GM19467 (cell line): ENCODE measurements around the gene GPR52.
"Not testable (repeated sequence)": the region's sequence is repeated elsewhere in the genome, so short reads cannot be mapped to it uniquely, and the experiment has no call there.

ENCODE experiments used
- ATAC-seq: cut with Tn5 transposase; IDR thresholded peaks from one replicate; pipeline ENCODE4 v1.9.1; 2021; ENCODE audit warnings: mild to moderate bottlenecking, moderate library complexity; ENCODE audit not compliant: unreplicated experiment

GPR52 gene, protein sequence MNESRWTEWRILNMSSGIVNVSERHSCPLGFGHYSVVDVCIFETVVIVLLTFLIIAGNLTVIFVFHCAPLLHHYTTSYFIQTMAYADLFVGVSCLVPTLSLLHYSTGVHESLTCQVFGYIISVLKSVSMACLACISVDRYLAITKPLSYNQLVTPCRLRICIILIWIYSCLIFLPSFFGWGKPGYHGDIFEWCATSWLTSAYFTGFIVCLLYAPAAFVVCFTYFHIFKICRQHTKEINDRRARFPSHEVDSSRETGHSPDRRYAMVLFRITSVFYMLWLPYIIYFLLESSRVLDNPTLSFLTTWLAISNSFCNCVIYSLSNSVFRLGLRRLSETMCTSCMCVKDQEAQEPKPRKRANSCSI

DNA sequence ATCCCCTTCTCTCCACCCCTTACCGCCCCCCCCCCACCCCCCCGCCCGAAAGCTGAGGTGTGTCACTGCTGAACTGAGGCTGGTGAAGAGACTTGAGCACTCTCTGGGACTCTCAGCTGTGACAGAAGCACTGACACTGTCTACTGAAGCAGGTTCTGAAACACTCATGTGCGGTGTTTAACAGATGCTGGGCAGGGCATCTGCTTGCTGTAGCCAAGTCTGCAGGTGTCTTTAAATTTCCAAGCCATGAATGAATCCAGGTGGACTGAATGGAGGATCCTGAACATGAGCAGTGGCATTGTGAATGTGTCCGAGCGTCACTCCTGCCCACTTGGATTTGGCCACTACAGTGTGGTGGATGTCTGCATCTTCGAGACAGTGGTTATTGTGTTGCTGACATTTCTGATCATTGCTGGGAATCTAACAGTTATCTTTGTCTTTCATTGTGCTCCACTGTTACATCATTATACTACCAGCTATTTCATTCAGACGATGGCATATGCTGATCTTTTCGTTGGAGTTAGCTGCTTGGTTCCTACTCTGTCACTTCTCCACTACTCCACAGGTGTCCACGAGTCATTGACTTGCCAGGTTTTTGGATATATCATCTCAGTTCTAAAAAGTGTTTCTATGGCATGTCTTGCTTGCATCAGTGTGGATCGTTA, at the start of gene GPR52:
GPR52 (plus strand) TSS at position 99 of the 665 bp plus-strand sequence; CDS start at position 247, 148 bp downstream.
- ATAC-seq: no peak

DNA sequence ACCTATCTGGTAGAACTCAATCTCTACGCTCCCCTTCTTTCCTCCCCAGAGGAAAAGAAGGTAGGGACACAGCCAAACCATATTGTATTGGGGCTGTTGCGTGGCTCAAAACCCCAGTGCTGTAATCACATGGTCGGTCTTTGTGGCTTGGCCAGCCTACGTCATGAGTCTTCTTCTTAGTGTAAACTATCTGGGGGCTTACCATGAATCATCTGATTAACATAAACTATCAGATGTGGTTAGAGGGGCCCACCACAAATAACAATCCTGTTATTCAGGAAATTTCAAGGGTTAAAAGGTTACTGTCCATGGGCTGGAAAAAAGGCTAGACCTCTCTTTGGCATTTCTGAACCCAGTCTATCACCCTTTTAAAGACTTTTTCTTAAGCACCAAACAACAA, 49.5 kb upstream of the GPR52 start:
- ATAC-seq: no peak

DNA sequence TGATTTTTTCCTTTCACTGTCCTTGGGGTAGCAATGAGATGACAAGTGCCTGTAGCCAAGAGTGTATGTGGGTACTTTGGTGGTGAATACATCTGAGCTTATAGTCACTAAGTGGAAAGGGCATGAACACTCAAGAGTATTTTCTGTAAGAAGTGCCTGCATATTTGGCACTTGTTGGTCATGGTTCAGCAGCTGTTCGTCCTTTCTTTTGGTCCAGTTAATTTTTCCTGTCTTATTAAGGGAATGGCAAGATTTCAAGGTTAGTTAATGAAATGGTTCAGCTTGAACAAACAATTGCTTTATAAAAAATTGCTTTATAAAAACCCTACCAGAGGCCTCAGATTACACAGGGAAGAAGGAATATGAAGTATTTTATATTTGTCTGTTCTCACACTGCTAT, 48.6 kb upstream of the GPR52 start:
- ATAC-seq: no peak

DNA sequence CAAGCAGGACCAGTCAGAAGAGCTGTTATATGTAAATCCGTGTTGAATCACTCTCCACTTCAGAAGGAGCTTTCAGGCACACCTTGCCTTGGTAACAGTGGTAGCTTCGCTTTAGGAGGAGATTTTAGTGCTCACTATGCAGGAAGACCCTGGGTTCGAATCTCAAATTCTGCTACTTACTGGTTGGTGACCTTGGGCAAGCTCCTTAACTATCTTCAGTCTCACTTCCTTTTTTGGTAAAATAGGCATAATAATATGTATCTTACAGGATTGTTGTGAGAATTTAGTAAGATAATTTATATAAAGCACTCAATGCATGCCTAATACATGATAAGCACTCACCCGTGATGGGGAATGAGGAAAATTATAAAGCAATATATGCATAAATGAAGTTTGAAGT, 46.7 kb upstream of the GPR52 start:
- ATAC-seq: no peak

DNA sequence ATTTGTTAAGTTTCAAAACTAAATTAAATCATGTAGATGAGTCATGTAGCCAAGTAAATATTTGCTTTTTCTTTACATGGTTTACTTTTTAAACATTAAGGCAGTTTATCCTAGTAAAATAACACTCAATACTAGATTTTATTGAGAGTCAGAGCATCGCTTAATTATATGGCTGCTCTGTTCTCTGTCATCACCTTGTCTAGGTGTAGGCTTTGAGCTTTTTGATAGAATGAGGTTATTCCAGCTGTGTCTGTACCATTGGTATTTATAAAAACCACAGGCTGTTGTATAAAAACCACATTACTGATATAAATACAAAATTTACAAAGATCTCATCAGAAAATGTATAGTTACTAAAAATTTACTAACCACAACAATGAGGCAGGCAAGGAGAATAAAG, 42.5 kb upstream of the GPR52 start:
- no peak for ATAC-seq

DNA sequence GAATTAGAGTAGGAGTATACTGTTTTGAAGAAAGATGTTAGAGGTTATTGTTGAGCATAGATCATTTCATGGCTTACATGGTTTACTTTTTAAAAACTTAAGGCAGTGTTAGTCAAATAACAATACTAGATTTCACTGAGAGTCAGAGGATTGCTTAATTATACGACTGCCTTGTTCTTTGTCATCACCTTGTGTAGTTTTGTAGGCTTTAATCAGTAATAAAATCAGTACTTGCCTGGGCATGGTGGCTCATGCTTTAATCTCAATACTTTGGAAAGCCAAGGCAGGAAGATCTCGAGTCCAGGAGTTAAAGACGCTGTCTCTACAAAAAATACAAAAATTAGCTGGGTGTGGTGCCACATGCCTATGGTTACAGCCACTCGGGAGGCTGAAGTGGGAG, 41.3 kb upstream of the GPR52 start:
- no peak for ATAC-seq

DNA sequence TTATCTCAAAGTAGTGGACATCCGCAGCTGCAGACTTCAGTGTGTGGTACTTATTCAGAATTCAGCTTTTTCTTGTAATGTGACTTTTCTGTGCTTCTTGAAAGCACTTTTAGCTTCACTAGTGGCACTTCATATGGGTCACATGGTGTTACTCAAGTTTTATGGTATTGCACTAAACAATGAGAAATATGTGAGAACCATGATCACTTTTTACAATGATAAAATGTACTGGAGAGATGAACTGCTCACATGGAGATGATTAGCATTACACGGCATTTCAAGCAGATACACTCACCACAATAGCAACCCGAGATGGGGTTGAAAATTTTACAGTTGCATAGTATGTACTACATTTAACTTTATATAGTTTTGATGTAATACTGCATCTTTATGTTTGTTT, 40.1 kb upstream of the GPR52 start:
- ATAC-seq: no peak

DNA sequence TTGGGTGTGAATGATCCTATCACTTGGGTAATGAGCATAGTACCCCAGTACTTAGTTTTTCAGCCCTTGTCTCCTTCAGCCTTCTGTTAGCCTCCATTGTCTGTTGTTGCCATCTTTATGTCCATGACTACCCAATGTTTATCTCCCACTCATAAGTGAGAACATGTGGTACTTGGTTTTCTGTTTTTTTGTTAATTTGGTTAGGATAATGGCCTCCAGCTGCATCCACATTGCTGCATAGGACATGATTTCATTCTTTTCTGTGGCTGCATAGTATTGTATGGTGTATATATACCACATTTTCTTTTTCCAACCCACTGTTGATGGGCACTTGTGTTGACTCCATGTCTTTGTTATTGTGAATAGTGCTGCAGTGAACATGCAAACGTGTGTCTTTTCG, 39.6 kb upstream of the GPR52 start:
- ATAC-seq: no peak

DNA sequence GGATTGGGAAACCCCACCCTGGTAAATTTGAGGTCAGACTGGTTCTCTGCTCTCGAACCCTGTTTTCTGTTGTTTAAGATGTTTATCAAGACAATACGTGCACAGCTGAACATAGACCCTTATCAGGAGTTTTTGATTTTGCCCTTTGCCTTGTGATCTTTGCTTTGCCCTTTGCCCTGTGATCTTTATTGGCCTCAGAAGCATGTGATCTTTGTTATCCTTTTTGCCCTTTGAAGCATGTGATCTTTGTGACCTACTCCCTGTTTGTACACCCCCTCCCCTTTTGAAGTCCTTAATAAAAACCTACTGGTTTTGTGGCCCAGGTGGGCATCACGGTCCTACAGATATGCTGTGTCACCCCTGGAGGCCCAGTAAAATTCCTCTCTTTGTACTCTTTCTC, 38.0 kb upstream of the GPR52 start:
- not testable (repeated sequence) for ATAC-seq

DNA sequence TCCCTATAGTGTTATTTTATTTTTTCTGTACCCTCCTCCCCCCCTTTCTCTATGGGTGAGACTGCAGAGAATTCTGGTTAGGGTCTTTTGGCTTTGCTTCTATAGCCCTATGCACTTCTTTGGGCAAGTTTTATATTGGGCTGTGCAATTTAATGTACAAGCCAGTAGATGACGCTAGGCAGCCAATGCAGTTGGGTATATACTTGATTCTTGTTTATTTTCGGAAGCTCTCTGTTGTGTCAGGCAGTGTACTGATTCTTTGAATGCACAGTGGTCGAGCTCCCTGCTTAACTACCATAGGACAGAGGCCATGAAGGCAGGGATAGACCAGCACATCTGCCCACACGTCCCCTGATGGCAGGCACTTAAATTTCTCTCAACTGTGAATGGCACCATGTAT, 34.1 kb upstream of the GPR52 start:
- no peak for ATAC-seq

DNA sequence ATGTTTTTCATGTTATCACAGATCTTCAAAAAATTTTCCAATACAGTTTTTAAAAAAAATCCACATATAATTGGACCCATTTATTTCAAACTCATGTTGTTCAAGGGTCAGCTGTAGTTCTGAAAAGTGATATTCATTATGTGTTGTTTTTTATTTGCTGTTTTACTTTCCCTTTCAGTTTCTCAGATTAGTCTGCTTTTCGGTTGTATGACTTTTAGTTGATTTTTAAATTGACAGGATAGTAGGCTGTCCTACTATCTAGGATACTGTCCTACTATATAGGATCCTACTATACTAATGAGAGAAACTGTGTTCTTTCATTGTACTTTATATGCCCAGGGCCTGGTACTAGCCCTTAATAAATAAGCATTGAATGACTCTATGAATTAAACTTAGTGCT, 33.6 kb upstream of the GPR52 start:
- no peak for ATAC-seq

DNA sequence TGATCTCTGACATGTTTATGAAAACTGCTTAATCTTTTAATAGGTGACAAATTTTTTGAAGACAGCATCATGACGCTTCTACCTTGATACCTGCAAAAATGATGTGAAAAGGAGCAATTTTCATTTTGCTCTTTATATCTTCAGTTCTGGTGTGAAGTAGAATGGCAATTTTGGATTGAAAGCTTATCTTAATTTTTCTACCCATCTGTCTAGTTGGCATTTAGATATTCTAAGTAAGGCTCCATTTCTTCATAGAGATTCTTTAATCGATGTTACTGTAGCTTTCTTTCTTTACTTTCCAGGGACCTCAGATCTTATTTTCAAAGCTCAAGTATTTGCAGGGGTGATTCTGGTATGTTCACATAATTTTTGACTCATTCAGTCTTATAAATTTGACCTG, 32.3 kb upstream of the GPR52 start:
- no peak for ATAC-seq

DNA sequence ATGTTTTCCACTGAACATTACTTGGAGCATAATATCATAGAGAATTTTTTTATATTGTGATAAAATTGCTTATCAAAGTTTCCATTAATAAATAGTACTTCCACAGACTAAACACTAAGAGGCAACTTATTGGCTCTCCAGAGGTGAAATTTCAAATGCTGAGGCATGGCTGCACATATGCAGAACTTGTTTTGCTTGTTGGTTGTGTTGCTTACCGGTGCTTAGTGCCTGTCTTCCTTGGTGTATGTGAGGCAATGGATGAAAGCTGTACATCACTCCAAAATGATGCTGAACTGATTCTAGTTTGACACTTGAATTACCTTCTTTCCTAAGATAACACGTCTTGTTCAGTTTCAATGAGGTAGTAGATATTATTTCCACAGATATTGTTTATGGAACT, 29.8 kb upstream of the GPR52 start:
- no peak for ATAC-seq

DNA sequence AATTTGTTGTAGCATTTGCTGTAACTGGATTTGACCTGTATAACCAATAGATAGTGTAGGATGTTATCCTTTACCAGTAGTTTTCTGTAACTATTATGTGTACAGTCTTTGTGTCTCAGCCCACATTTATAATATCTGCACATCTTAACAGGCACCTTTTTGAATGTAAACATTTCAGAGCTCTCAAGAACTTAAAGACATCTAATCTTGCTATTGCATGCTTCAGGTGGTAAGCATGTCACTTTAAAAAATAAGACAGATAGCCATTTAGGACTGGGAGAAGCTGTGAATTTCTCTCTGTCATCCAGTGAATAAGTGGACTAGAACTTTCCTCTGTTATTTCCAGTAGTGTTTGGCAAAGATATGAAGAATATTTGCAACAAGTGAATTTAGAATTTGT, 22.6 kb upstream of the GPR52 start:
- ATAC-seq: no peak

DNA sequence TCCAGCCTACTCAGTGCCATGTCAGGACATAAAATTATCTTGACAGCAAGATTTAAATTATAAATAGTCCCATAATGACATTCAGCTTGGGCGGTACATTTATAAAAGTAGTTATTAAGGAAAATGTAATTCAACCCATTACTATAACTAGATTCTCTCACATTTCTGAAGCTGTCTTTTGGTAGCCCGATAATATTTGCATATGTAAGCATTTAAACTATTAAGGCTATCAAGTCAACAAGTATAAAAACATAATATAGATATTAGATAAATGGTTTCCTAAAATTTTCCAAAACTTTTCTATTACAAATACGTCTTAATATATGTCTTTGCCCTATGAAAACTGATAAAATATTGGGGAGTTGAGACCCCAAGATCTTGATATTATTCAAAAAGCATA, 21.6 kb upstream of the GPR52 start:
- ATAC-seq: no peak

DNA sequence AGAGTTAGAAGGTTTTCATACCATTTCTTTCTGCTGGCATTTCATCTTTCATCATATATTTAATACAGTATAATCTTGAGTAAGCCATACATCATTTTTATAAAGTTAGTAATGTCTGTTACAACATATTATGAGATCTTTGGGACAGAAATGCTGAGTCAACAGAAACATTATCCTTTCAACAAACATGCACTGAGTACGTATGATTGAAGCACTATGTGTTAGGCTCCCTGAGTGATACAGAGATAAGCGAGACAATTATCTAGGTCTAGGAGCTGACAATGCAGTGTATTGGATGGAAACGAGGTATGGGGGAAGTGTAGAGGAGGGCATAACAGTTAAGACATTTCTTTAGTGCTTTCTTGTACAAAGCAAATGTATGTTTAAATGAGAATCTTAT, 19.7 kb upstream of the GPR52 start:
- ATAC-seq: no peak

DNA sequence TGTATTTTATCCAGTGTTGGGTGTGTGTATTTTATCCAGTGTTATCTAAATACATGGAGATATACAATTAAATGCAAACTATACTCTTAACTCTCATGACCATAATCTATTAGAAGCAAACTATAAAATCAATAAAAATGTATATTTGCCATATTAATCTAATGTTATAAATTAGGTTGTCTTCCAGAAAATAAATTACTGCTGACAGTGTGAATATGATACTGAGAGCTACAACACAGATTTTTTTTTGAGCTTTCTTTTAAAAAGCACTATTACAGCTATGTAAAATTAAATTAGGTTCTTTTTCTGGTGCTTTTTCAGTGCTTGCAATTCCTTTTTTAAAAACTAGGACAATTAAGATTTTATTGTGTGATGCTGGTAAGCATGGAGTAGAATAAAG, 19.0 kb upstream of the GPR52 start:
- ATAC-seq: no peak

DNA sequence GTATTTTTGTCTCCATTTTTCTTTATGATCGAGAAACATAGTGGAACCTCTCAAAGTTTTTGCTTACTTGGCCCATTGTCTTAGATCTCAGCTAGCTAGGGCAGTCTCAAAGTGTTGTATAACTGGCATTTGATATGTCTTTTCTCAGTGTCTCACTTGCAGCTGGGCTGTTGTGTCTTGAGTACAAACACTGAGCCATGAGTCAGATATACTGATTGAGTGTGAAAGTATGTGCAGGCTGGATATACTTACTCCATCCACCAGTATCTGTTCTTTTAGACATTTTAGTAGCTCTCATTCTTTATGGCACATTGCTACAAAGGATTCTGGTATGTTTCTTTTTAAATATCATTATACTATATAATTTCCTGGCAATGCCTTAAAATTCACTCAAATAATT, 14.3 kb upstream of the GPR52 start:
- no peak for ATAC-seq

DNA sequence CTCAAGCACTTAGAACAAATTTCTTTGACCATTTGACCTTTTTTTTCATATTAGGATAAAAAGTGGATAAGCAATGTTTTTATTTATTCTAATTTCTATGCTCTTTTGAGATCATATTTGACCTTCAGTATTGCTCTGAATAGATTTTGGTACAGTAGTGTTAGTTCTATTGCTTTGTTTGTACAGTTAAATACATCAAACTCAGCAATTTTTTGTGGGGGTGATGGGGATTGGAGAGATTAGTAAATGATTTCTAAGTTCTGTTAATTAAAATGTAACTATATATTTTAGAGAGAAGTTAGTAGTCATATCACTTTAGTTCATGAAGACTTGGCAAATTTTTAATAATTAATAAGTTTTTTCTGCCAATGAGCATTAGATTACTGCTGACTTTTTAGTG, 2.4 kb upstream of the GPR52 start:
- ATAC-seq: no peak

DNA sequence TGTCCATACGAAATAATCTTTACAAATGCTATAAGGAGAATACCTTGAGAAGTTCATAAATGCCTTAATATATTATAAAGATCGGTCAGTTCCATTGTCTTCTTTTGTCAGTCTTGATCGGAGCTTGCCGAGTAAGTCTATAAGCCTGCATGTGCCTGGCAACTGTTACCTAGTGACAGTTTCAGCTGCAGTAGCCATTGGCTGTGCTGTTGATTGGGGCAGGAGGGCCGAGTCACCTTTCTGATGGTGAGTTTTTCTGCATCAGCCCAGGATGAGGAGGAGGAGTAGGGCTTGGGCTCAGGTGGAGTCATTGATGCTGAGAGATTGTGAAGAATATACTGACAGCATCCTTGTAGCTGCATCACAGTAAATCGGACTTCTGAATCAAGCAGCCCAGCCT, 1.9 kb upstream of the GPR52 start:
- no peak for ATAC-seq

DNA sequence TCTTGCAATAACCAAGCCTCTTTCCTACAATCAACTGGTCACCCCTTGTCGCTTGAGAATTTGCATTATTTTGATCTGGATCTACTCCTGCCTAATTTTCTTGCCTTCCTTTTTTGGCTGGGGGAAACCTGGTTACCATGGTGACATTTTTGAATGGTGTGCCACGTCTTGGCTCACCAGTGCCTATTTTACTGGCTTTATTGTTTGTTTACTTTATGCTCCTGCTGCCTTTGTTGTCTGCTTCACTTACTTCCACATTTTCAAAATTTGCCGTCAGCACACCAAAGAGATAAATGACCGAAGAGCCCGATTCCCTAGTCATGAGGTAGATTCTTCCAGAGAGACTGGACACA, 743 bp downstream of the GPR52 start:
- no peak for ATAC-seq

DNA sequence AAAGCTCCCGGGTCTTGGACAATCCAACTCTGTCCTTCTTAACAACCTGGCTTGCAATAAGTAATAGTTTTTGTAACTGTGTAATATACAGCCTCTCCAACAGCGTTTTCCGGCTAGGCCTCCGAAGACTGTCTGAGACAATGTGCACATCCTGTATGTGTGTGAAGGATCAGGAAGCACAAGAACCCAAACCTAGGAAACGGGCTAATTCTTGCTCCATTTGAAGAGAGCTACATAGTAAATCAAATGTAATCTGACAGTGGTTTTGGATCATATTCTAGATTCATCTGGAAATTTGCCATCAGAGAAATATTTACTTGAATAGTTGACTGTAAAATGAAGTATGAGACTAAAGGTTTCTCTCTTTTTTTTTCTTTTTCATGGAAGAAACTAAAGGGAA, 1.2 kb downstream of the GPR52 start:
- ATAC-seq: no peak

DNA sequence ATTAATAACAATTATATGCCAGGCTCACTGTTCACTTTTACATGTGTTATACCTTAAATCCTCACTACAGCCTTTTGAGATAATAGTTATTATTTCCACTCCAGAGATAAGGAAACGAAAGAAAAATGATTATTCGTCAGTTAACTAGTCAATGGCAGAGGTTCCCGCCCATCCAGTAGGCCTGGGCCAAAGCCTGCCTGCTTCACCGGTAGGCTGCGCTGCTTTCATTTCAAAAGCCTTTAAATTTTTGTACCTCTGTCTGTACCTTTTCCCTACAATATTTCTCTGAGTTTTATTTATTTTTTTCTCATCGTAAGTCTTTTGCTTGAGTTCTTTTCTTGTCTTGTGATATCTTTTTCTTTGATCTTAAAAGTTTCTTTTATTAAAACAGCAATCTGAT, 3.6 kb downstream of the GPR52 start:
- no peak for ATAC-seq
